Measurements from ENCODE around the gene HM13. TPM values are rescaled to one million over a fixed set of nuclear protein-coding genes. Genes with fewer than 3 reads are reported as not detected.

Gene HM13
- total and polyA plus RNA-seq, 2 of the 13 experiments (the other 11 are each of a cell fraction or from before 2014, with no cell fraction given), result 118 to 243 TPM

- TF ChIP-seq ZNF670 (CRISPR knock-in tag; IDR thresholded peaks at IDR 0.05; ENCODE audit: borderline replicate concordance), result peak; percentile 25; the same call in 1 of the 2 replicates
- TF ChIP-seq ZNF251 (CRISPR knock-in tag; IDR thresholded peaks at IDR 0.05), result no peak
- TF ChIP-seq ZNF296 (CRISPR knock-in tag; conservative IDR thresholded peaks at IDR 0.05), result no peak
- TF ChIP-seq ZNF225 (CRISPR knock-in tag; IDR thresholded peaks at IDR 0.05), result no peak
- no peak for TF ChIP-seq ZZZ3 (CRISPR knock-in tag; IDR thresholded peaks at IDR 0.05; ENCODE audit: borderline replicate concordance)
- TF ChIP-seq AGO2 (optimal IDR thresholded peaks at IDR 0.05; ENCODE audit: low read depth, low read length), result peak; percentile 61
- no peak for TF ChIP-seq ZNF44 (CRISPR knock-in tag; IDR thresholded peaks at IDR 0.05)
- TF ChIP-seq PBX3 (CRISPR knock-in tag; IDR thresholded peaks at IDR 0.05; ENCODE audit: borderline replicate concordance), result peak; percentile 37; the same call in 1 of the 2 replicates
- no peak for TF ChIP-seq ZEB1 (IDR thresholded peaks at IDR 0.05; ENCODE audit: insufficient replicate concordance, low read depth)
- TF ChIP-seq SALL2 (CRISPR knock-in tag; IDR thresholded peaks at IDR 0.05), result peak; percentile 68
- no peak for TF ChIP-seq PAX8 (CRISPR knock-in tag; IDR thresholded peaks at IDR 0.05; ENCODE audit: borderline replicate concordance)
- no peak for TF ChIP-seq RARA (CRISPR knock-in tag; IDR thresholded peaks at IDR 0.05)
- TF ChIP-seq, protein P1, sequence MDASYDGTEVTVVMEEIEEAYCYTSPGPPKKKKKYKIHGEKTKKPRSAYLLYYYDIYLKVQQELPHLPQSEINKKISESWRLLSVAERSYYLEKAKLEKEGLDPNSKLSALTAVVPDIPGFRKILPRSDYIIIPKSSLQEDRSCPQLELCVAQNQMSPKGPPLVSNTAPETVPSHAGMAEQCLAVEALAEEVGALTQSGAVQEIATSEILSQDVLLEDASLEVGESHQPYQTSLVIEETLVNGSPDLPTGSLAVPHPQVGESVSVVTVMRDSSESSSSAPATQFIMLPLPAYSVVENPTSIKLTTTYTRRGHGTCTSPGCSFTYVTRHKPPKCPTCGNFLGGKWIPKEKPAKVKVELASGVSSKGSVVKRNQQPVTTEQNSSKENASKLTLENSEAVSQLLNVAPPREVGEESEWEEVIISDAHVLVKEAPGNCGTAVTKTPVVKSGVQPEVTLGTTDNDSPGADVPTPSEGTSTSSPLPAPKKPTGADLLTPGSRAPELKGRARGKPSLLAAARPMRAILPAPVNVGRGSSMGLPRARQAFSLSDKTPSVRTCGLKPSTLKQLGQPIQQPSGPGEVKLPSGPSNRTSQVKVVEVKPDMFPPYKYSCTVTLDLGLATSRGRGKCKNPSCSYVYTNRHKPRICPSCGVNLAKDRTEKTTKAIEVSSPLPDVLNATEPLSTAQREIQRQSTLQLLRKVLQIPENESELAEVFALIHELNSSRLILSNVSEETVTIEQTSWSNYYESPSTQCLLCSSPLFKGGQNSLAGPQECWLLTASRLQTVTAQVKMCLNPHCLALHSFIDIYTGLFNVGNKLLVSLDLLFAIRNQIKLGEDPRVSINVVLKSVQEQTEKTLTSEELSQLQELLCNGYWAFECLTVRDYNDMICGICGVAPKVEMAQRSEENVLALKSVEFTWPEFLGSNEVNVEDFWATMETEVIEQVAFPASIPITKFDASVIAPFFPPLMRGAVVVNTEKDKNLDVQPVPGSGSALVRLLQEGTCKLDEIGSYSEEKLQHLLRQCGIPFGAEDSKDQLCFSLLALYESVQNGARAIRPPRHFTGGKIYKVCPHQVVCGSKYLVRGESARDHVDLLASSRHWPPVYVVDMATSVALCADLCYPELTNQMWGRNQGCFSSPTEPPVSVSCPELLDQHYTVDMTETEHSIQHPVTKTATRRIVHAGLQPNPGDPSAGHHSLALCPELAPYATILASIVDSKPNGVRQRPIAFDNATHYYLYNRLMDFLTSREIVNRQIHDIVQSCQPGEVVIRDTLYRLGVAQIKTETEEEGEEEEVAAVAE (CRISPR knock-in tag; IDR thresholded peaks at IDR 0.05; ENCODE audit: borderline replicate concordance), result no peak
- TF ChIP-seq U2AF2 (IDR thresholded peaks at IDR 0.05; ENCODE audit: low read depth, low read length), result no peak
- TF ChIP-seq ZFY (CRISPR knock-in tag; IDR thresholded peaks at IDR 0.05), result peak; percentile 88
- TF ChIP-seq, protein P2, sequence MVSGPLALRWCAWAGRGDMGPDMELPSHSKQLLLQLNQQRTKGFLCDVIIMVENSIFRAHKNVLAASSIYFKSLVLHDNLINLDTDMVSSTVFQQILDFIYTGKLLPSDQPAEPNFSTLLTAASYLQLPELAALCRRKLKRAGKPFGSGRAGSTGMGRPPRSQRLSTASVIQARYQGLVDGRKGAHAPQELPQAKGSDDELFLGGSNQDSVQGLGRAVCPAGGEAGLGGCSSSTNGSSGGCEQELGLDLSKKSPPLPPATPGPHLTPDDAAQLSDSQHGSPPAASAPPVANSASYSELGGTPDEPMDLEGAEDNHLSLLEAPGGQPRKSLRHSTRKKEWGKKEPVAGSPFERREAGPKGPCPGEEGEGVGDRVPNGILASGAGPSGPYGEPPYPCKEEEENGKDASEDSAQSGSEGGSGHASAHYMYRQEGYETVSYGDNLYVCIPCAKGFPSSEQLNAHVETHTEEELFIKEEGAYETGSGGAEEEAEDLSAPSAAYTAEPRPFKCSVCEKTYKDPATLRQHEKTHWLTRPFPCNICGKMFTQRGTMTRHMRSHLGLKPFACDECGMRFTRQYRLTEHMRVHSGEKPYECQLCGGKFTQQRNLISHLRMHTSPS (CRISPR knock-in tag; IDR thresholded peaks at IDR 0.05; ENCODE audit: low read depth), result 0 out of 2 replicates have a peak, but pooled peaks have one; percentile 20
- TF ChIP-seq MTF2 (CRISPR knock-in tag; IDR thresholded peaks at IDR 0.05; ENCODE audit: borderline replicate concordance), result no peak; the same call in 1 of the 2 replicates
- no peak for TF ChIP-seq JUND (CRISPR knock-in tag; IDR thresholded peaks at IDR 0.05)
- TF ChIP-seq SATB2 (CRISPR knock-in tag; IDR thresholded peaks at IDR 0.05), result no peak; the same call in 1 of the 2 replicates
- no peak for TF ChIP-seq WIZ (CRISPR knock-in tag; IDR thresholded peaks at IDR 0.05)
- TF ChIP-seq GATA4 (IDR thresholded peaks at IDR 0.05; ENCODE audit: borderline replicate concordance, low read depth), result 0 out of 2 replicates have a peak, but pooled peaks have one; percentile 23
- 0 out of 2 replicates have a peak, but pooled peaks have one; percentile 27 for TF ChIP-seq ZNF552 (CRISPR knock-in tag; IDR thresholded peaks at IDR 0.05; ENCODE audit: borderline replicate concordance)
- TF ChIP-seq ATF7-NPFF (CRISPR knock-in tag; IDR thresholded peaks at IDR 0.05; ENCODE audit: low read depth), result peak; percentile 79
Observed at GRCh38 chr20:31587545-31588389, 73.5 kb downstream of the HM13 start (continued).

All from HepG2 (cell line).